Hepatocyte (in vitro differentiated cells): Measurements from ENCODE around the gene XXYLT1. TPM values are rescaled to one million over a fixed set of nuclear protein-coding genes. Genes with fewer than 3 reads are reported as not detected.

Experiments
- DNase-seq: peaks from one replicate; pipeline ENCODE4 v3.0.0-alpha.2; 2016; ENCODE audit warnings: low spot score
- H2AFZ ChIP-seq: fragments of 200-600 bp; sonication (generic); 2 replicates; pipeline ENCODE4 v1.6.0; 2016; ENCODE audit warnings: antibody characterized with exemption, mild to moderate bottlenecking
- H3K27ac ChIP-seq: fragments of 200-600 bp; sonication (generic); 2 replicates; pipeline ENCODE4 v1.5.1; 2016; ENCODE audit warnings: mild to moderate bottlenecking
- H3K27me3 ChIP-seq: fragments of 200-600 bp; sonication (generic); 2 replicates; pipeline ENCODE4 v1.6.1; 2016
- H3K36me3 ChIP-seq: fragments of 200-600 bp; sonication (generic); replicated peaks from 2 replicates; pipeline ENCODE4 v1.5.1; 2016; ENCODE audit warnings: low read depth; ENCODE audit not compliant: insufficient read depth
- H3K4me1 ChIP-seq: fragments of 200-600 bp; sonication (generic); 2 replicates; pipeline ENCODE4 v1.5.1; 2016; ENCODE audit warnings: mild to moderate bottlenecking, moderate library complexity; ENCODE audit not compliant: insufficient read depth
- H3K4me2 ChIP-seq: fragments of 200-600 bp; sonication (generic); 2 replicates; pipeline ENCODE4 v1.6.0; 2016
- H3K4me3 ChIP-seq: fragments of 200-600 bp; sonication (generic); 2 replicates; pipeline ENCODE4 v1.5.1; 2016; ENCODE audit warnings: mild to moderate bottlenecking
- H3K79me2 ChIP-seq: fragments of 200-600 bp; sonication (generic); 2 replicates; pipeline ENCODE4 v1.6.0; 2017; ENCODE audit warnings: mild to moderate bottlenecking
- H3K9me2 ChIP-seq: fragments of 200-600 bp; sonication (generic); replicated peaks from 2 replicates; pipeline ENCODE4 v1.6.0; 2017; ENCODE audit warnings: mild to moderate bottlenecking; ENCODE audit not compliant: insufficient read depth
- H3K9me3 ChIP-seq: fragments of 200-600 bp; sonication (generic); 2 replicates; pipeline ENCODE4 v1.5.1; 2016; ENCODE audit warnings: low read depth, mild to moderate bottlenecking
- H4K20me1 ChIP-seq: fragments of 200-600 bp; sonication (generic); 2 replicates; pipeline ENCODE4 v1.6.0; 2016; ENCODE audit warnings: mild to moderate bottlenecking; ENCODE audit not compliant: insufficient read depth, poor library complexity, severe bottlenecking
- EZH2 ChIP-seq: fragments of 200-600 bp; sonication (generic); IDR thresholded peaks from 2 replicates; pipeline ENCODE4 v1.6.1; 2016; ENCODE audit warnings: antibody characterized with exemption, mild to moderate bottlenecking, borderline replicate concordance
- EZH2phosphoT487 ChIP-seq: fragments of 200-600 bp; sonication (generic); IDR thresholded peaks from one replicate; pipeline ENCODE4 v1.6.1; 2018; ENCODE audit warnings: antibody characterized with exemption, mild to moderate bottlenecking, low read depth, moderate library complexity; ENCODE audit not compliant: unreplicated experiment, severe bottlenecking
- WGBS: methylation state at CpG from one replicate; pipeline ENCODE4 v1.1.6; 2016; ENCODE audit warnings: low lambda C conversion rate; ENCODE audit errors: missing lambda C conversion rate; 5-methylcytosine and 5-hydroxymethylcytosine counted together
- polyA plus RNA-seq: library from polyadenylated mRNA; unstranded; fragments of >200 nt; fragmentation: Nextera tagmentation; extraction: Ambion mirVana; gene quantifications from 2 replicates; pipeline ENCODE4 v1.2.1, GENCODE V29; 2016
- total RNA-seq: library from RNA; depleted of rRNA; stranded (reverse); fragments of >200 nt; gene quantifications from 2 replicates; pipeline ENCODE4 v1.2.3, GENCODE V29; 2014
- TF ChIP-seq, protein P1 (sequence below): fragments of 200-600 bp; sonication (generic); IDR thresholded peaks from 2 replicates; pipeline ENCODE4 v1.5.1; 2016; ENCODE audit warnings: antibody characterized with exemption, mild to moderate bottlenecking; ENCODE audit not compliant: poor library complexity

The XXYLT1 gene
- total and polyA plus RNA-seq, 2 experiments from 2014 or later, result 20.9 to 25.6 TPM

DNA sequence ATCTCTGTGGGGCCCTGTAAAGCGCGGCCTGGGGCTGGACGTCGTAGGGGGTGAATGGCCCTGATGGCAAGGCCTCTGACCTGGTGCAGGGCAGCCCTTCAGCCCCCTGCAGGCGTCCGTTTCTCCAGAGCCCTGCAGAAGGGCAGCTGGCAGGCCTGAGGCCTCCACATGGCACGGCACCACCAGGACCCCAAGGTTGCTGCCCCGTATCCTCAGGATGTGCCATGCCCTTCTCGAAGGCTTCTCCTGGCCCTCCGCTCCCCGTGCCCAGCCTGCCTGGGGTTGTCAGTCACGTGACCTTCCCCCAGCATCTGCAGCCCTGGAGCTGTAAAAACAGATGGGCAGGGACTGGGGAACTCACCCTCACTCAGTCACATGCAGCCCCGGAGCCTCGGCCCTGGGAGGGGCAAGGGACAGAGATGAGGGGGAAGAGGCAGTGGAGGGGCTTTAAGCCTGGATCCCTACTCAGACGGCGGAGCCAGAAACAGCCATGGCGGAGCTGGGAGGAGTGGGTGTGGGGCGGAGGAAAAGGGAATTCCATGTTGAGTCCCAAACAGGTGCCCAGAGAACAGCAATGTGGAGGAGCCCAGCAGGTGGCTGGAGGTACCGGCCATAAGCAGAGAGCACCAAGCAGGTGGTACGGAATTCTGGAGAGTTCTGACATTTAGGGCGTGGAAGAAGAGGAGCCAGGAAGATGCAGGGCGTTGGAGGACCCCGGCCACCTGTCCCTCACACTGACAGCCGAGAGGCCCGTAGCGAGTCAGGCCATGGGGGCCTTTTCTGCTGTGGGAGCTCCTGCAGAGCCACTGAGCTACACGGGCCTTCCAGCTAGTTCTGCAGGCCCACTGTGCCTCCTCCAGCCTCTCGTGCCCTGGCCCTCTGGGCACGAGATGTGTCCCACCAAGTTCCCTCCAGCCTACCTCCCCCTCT lies 193.1 kb downstream of the XXYLT1 start:
- WGBS, result 91% methylated on average over 28 of the region's 29 CpGs
- DNase-seq, result no peak
- H3K79me2 ChIP-seq, result no peaks in the 10 kb centered on the region
- H4K20me1 ChIP-seq, result no peaks in the 10 kb centered on the region
- no peaks in the 10 kb centered on the region for H3K27me3 ChIP-seq
- H3K4me1 ChIP-seq, result peaks cover 15% of the 10 kb centered on the region
- H3K27ac ChIP-seq, result no peak overlapping the region
- H3K4me3 ChIP-seq, result no peak overlapping the region
- H3K36me3 ChIP-seq, result no peaks in the 10 kb centered on the region
- no peaks in the 10 kb centered on the region for H3K9me2 ChIP-seq
- no peak overlapping the region for H3K4me2 ChIP-seq
- H2AFZ ChIP-seq, result no peak overlapping the region
- no peaks in the 10 kb centered on the region for H3K9me3 ChIP-seq
- TF ChIP-seq, protein P1, sequence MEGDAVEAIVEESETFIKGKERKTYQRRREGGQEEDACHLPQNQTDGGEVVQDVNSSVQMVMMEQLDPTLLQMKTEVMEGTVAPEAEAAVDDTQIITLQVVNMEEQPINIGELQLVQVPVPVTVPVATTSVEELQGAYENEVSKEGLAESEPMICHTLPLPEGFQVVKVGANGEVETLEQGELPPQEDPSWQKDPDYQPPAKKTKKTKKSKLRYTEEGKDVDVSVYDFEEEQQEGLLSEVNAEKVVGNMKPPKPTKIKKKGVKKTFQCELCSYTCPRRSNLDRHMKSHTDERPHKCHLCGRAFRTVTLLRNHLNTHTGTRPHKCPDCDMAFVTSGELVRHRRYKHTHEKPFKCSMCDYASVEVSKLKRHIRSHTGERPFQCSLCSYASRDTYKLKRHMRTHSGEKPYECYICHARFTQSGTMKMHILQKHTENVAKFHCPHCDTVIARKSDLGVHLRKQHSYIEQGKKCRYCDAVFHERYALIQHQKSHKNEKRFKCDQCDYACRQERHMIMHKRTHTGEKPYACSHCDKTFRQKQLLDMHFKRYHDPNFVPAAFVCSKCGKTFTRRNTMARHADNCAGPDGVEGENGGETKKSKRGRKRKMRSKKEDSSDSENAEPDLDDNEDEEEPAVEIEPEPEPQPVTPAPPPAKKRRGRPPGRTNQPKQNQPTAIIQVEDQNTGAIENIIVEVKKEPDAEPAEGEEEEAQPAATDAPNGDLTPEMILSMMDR, result no peak
- TF ChIP-seq EZH2, result no peak
- TF ChIP-seq EZH2phosphoT487, result no peak

DNA sequence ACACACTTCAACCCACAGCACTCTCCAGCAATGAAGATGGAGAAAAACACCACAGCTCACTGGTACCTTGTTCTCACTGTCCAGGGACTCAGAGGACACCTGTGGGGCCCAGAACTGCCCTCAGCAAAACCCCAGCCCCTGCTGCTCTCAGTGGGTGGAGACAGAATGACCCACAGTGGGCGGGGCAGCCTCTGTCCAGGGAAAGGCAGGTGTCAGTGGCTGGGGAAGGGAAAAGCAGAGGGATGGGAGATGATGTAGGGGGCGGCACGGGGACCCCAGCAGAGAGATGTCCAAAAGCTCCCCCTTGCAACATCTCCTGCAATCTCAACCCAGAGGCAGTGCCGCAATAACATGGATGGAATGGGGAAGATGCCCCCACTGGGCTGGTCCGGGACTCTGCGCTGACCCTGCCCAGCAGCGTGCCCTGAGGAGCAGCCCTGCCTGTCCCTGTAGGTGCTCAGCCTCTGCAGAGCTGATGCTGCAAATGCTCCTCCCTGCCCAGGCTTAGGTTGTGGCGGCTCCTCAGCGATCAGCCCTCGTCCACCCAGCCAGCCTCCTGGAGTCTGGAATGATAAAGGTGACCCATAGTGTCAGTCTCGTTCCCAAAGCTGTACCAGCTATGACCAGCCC lies 193.9 kb downstream of the XXYLT1 start:
- DNase-seq, result no peak
- H3K4me3 ChIP-seq, result no peak overlapping the region
- WGBS, result 95% methylated on average over 11 of the region's 11 CpGs
- no peak overlapping the region for H3K4me2 ChIP-seq
- no peaks in the 10 kb centered on the region for H3K27me3 ChIP-seq
- no peaks in the 10 kb centered on the region for H3K9me3 ChIP-seq
- H3K9me2 ChIP-seq, result no peaks in the 10 kb centered on the region
- TF ChIP-seq EZH2, result no peak
- TF ChIP-seq EZH2phosphoT487, result no peak
- TF ChIP-seq, protein P1, result no peak
- no peak overlapping the region for H2AFZ ChIP-seq
- H3K27ac ChIP-seq, result no peak overlapping the region
- H3K79me2 ChIP-seq, result no peaks in the 10 kb centered on the region
- no peaks in the 10 kb centered on the region for H4K20me1 ChIP-seq
- no peaks in the 10 kb centered on the region for H3K36me3 ChIP-seq
- H3K4me1 ChIP-seq, result peaks cover 15% of the 10 kb centered on the region

DNA sequence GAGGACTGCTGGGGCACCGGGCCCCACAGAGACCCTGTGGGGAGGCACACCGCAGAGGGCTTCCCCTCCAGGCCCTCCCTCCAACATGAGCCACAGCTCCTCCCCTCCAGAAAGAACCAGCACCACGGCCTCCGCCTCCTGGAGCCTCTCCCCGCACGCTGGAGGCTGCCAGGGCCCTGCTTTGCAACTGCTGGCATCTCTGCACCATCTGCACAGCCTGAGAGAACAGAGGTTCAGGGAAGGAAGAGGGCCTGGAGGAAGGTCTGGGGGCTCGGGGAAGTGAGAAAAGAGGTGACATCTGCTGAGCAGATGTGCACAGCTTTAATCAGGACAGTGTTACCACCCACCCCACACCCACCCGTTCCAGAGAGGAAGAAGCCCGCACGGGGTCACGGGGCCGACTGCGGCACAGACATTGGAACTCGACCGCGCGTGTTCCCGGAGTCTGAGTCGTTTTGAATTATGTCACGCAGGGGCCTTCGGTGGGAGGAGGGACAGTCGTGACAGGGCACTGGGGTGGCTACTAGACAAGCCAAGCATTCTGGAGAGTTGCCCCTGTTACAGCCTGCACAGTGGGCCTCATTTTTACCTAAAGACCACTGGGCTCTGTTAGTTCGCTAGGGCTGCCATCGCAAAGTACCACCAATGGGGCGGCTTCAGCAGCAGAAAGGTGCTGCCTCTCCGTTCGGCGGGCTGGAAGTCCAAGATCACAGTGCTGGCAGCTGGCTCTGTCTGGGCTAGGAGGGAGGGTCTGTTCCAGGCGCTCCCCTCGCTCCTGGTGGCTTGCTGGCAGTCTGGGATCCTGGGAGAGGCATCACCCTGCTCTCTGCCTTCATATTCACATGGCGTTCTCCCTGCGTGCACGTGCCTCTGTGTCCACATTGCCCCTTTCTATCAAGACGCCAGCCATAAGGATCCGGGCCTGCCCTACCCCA lies 194.8 kb downstream of the XXYLT1 start:
- Histone ChIP-seq H3K79me2 (no peaks in the 10 kb centered on the region), H3K36me3 (no peaks in the 10 kb centered on the region), H4K20me1 (no peaks in the 10 kb centered on the region), H3K4me1 (peaks cover 17% of the 10 kb centered on the region), H3K9me3 (no peaks in the 10 kb centered on the region), H3K27ac (no peak overlapping the region), H3K4me3 (no peak overlapping the region), H3K9me2 (no peaks in the 10 kb centered on the region), H3K27me3 (no peaks in the 10 kb centered on the region), H3K4me2 (no peak overlapping the region), H2AFZ (no peak overlapping the region)
- 80% methylated on average over 34 of the region's 35 CpGs for WGBS
- TF ChIP-seq EZH2, result no peak
- TF ChIP-seq, protein P1, result no peak
- TF ChIP-seq EZH2phosphoT487, result no peak
- no peak for DNase-seq
